Measurements from ENCODE around the gene GLMN.

GRCh38 chr1:92230736-92231135, 68.1 kb downstream of the GLMN start:
- no peak for TF ChIP-seq EZH2 (optimal IDR thresholded peaks at IDR 0.05; ENCODE audit: low read depth, low read length)
- no peak for TF ChIP-seq CTCF (IDR thresholded peaks at IDR 0.05; ENCODE audit: low read length)
